ENCODE data around the gene SLC9C2.

DNA sequence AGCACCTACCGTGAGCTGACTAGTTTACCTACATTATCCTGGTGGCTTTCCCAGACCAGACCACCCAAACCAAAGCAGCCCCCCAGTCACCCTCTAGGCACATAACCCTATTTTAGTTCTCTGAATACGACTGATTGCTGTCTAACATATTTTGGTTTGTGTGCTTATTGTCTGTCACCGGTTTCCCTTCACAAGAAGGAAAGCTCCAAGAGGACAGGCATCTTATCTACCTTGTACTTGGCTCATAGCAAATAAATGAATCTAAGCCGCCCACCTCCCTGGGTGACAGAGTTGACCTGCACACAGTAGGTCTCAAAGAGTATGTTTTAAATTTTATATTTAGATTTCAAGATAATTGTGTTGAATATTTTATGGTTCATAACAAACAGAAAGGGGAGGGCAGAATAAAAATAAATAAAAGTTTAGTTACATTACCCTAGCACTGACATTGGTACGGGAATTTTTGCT lies 126.6 kb downstream of the SLC9C2 start:
- TF ChIP-seq CTCF (IDR thresholded peaks at IDR 0.05) (no peak), POLR2AphosphoS5 (IDR thresholded peaks at IDR 0.05) (no peak)
